Activated CD8-positive, alpha-beta memory T cell treated with anti-CD3 and anti-CD28 coated beads, Interleukin-2, amount 50 U/mL, for 24 hours (primary cell): Measurements from ENCODE around the gene NHP2.

Experiments used
- DNase-seq: peaks from one replicate; pipeline ENCODE4 v3.0.0-alpha.2; 2020; ENCODE audit errors: extremely low read depth

NHP2 gene

DNA sequence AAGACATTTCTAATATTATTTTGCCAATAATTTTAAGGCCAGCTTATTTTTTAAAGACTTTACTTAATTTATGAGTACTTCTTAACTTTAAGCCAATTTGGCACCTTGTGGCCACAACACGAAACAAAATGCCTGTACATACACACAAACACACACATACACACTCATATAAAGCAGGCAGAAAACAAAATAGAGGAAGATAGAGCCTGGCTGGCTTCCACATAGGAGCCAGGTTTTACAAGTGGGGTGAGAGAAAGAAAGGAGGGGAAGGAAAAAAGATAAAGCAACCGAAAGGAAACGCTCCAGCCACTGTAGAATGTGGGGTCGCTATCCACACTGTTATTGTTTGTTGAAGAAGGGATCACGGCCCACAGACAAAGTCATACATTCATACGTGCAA lies 23.1 kb upstream of the NHP2 start:
- DNase-seq: no peak

- no peak for DNase-seq
Measured at GRCh38 chr5:178174456-178174855, 20.8 kb upstream of the NHP2 start.

- no peak for DNase-seq
Measured at GRCh38 chr5:178170455-178170854, 16.8 kb upstream of the NHP2 start.

DNA sequence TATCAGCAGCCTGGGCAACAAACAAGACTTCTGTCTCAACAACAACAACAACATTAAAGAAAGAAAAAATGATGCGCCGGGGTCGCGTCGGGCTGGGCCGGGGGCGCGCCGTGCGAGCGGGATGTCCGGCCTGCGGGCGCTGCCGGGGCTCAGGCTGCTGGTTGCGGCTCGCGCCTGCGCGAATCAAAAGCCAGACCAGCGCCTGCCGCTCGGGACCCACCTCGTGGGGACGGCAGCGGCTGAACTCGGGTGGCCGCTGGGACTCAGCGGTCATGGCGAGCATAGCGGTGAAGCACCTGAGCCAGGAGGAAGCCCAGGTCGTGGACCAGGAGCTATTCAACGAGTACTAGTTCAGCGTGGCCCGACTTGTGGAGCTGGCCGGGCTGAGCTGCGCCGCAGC lies 11.9 kb upstream of the NHP2 start:
- no peak for DNase-seq

- DNase-seq: peak; percentile 85
Measured at GRCh38 chr5:178163772-178164735, 10.4 kb upstream of the NHP2 start.

DNA sequence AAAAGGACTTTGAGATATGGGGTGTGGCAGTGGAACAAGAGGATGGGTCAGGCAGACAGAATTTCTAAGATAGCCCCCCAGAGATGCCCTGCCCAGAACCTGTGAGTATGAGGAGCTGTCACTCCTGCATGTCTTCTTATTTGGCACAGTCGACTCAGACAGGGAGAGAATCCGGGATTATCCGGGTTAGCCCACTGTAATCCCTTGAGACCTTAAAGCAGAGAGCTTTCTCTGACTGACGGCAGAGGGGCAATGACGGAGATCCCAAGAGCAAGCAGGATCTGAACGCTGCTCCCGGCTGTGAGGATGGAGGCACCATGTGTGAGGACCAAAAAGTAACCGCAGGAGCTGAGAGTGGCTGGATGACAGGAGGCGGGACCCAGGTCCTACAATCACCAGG lies 8.8 kb upstream of the NHP2 start:
- DNase-seq: no peak

DNA sequence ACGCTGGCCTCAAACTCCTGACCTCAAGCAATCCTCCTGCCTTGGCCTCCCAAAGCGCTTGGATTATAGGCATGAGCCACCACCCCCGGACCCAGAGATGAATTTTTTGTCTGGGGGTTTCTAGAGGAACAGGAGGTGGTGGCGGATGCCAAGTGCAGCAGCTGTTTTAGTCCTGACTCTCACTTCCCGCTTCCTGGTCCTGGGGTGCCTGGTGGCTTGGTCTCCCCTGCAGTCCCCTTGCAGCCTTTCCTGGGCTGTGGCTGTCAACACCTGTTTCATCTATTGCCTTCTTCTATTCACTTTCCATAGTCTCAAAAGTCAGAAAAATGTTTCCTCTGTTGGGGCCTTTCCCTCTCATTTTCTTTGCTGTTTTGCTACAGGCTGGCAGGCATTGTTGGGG lies 6.5 kb upstream of the NHP2 start:
- DNase-seq: no peak

GRCh38 chr5:178155065-178155464 lies 1.4 kb upstream of the NHP2 start:
- no peak for DNase-seq

DNA sequence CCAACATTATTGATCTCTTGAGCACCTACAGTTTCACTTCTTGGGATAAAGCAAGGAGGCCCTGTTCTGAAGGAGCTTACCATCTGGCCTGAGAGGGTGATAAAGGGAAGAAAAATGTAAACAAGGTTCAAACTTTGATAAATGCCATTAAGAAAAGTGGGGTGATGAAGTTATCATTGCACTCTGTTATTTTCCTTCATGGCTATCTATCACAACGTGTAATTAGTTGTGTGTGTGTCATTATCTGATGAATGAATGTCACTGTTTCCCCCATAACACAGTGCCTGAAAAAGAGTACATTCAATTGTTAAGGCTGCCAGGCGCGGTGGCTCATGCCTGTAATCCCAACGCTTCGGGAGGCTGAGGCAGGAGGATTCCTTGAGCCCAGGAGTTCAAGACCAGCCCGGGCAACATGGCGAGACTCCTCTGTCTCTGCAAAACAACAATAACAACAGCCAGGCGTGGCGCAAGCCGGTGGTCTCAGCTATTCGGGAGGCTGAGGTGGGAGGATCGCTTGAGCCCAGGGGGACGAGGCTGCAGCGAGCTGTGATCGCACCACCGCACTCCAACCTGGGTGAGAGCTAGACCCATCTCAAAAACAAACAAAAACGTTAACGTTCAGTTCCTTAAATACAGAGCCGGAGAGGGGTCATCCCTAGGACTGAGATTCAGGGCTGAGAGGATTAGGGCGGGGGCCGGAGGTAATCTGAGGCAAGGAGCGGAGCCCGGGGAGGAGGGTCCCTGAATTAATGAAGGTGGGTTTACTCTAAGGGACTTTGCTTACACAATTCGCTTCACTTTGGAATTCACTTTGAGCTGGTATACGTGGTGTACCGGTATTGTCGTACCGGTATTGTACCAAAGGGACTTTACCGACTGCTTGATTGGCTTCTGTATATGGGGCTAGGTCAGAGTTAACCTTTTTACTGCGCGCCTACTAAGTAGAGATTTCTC lies 917 bp downstream of the NHP2 start:
- no peak for DNase-seq

GRCh38 chr5:178150977-178151734 lies 2.5 kb downstream of the NHP2 start:
- DNase-seq: no peak

GRCh38 chr5:178149199-178149932 lies 4.3 kb downstream of the NHP2 start:
- no peak for DNase-seq

GRCh38 chr5:178147406-178147805 lies 6.3 kb downstream of the NHP2 start:
- DNase-seq: no peak

DNA sequence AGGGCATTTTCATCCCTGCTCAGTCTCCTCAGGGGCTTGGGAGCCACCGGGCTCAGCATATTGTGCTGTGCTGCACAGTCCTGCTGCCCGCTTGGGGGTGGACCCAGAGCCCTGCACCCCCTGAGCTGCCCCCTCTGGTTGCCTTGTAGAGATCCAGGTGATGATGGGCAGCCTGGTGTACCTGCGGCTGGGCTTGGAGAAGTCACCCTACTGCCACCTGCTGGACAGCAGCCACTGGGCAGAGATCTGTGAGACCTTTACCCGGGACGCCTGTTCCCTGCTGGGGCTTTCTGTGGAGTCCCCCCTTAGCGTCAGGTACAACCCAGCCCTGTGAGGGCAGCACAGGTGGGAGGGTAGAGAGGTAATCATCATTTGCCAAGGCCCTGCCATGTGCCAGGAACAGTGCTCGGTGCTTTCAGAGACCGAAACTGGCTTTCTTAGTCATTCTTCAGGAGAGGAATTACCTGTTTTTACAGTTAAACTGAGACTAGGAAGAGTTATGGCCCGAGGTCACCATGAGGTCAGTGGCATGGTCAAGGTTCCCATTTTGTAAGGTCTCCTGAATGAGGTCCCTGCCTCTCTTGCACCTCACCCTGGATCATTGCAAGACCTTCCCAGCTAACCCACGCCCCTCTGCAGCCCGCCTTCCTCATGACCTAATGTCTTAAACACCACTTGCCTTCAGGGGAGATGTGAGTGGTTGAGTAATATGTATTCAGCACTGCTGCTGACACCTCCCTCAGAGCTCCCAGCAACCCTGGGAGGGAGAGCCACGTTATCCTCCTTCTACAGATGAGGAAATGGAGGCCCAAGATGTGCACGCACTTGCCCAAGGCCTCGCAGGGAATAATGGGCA lies 7.5 kb downstream of the NHP2 start:
- DNase-seq: no peak

- no peak for DNase-seq
Measured at GRCh38 chr5:178143901-178144300, 9.8 kb downstream of the NHP2 start.

GRCh38 chr5:178143246-178143645 lies 10.4 kb downstream of the NHP2 start:
- no peak for DNase-seq

GRCh38 chr5:178142642-178143041 lies 11.0 kb downstream of the NHP2 start:
- no peak for DNase-seq

GRCh38 chr5:178141550-178141949 lies 12.1 kb downstream of the NHP2 start:
- DNase-seq: no peak

DNA sequence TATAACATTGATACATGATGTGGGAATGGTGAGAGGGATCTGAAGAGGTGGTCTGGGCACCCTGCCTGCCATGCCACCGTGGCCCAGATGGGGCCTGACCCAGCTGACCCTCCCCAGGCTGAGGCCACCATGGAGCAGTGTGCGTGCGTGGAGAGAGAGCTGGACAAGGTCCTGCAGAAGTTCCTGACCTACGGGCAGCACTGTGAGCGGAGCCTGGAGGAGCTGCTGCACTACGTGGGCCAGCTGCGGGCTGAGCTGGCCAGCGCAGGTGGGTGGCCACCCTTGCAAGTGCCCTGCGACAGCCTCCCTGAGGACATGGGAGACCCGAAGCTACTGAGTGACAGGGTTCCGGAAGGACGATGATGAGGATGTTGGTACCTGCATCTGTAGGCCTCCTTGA lies 15.7 kb downstream of the NHP2 start:
- no peak for DNase-seq

- DNase-seq: no peak
Measured at GRCh38 chr5:178136990-178137389, 16.7 kb downstream of the NHP2 start.

GRCh38 chr5:178131446-178131996 lies 22.2 kb downstream of the NHP2 start:
- DNase-seq: no peak
